Activated T-cell treated with anti-CD3 and anti-CD28 coated beads for 1 hour (primary cell): ENCODE results near the gene CDYL.
"Not testable (repeated sequence)": the region's sequence is repeated elsewhere in the genome, so short reads cannot be mapped to it uniquely, and the experiment has no call there.

Experiments used
- DNase-seq: peaks from one replicate; pipeline ENCODE4 v3.0.0-alpha.2; 2020; ENCODE audit warnings: low read depth

Gene CDYL

GRCh38 chr6:4805553-4806336, 29.5 kb downstream of the CDYL start:
- no peak for DNase-seq

GRCh38 chr6:4806337-4806725, 30.1 kb downstream of the CDYL start:
- no peak for DNase-seq

GRCh38 chr6:4806791-4807190, 30.6 kb downstream of the CDYL start:
- DNase-seq, result no peak

- no peak for DNase-seq
Observed at GRCh38 chr6:4808396-4808795, 32.2 kb downstream of the CDYL start.

GRCh38 chr6:4809999-4810918, 34.1 kb downstream of the CDYL start:
- no peak for DNase-seq

GRCh38 chr6:4812068-4812467, 35.9 kb downstream of the CDYL start:
- no peak for DNase-seq

GRCh38 chr6:4813055-4813454, 36.9 kb downstream of the CDYL start:
- DNase-seq, result no peak

- no peak for DNase-seq
Observed at GRCh38 chr6:4814212-4814611, 38.0 kb downstream of the CDYL start.

GRCh38 chr6:4814987-4815386, 38.8 kb downstream of the CDYL start:
- no peak for DNase-seq

- no peak for DNase-seq
Observed at GRCh38 chr6:4815584-4815983, 39.4 kb downstream of the CDYL start.

GRCh38 chr6:4816904-4817303, 40.7 kb downstream of the CDYL start:
- no peak for DNase-seq

- no peak for DNase-seq
Observed at GRCh38 chr6:4817551-4817950, 41.3 kb downstream of the CDYL start.

- no peak for DNase-seq
Observed at GRCh38 chr6:4818272-4818938, 42.2 kb downstream of the CDYL start.

GRCh38 chr6:4819706-4820283, 43.6 kb downstream of the CDYL start:
- DNase-seq, result no peak

GRCh38 chr6:4820704-4821276, 44.6 kb downstream of the CDYL start:
- DNase-seq, result no peak

- DNase-seq, result no peak
Observed at GRCh38 chr6:4822476-4822875, 46.3 kb downstream of the CDYL start.

GRCh38 chr6:4828187-4828698, 52.0 kb downstream of the CDYL start:
- DNase-seq, result no peak

GRCh38 chr6:4829089-4829488, 52.9 kb downstream of the CDYL start:
- DNase-seq, result no peak

GRCh38 chr6:4835540-4835939, 59.3 kb downstream of the CDYL start:
- DNase-seq, result not testable (repeated sequence)

- DNase-seq, result no peak
Observed at GRCh38 chr6:4840169-4840568, 64.0 kb downstream of the CDYL start.

- DNase-seq, result no peak
Observed at GRCh38 chr6:4844108-4844507, 67.9 kb downstream of the CDYL start.

GRCh38 chr6:4846387-4846786, 70.2 kb downstream of the CDYL start:
- no peak for DNase-seq
